OCI-LY1 (cell line): ENCODE results near the gene TGFB3.

Source experiments
- EZH2 ChIP-seq: fragments of 200-600 bp; sonication (generic), shearing (Covaris generic); IDR thresholded peaks from 2 replicates; pipeline ENCODE4 v1.8.0; 2017; ENCODE audit warnings: borderline replicate concordance, mixed run types, mild to moderate bottlenecking, antibody characterized with exemption, low read length, moderate library complexity, mixed read lengths
- TF ChIP-seq, protein P1 (sequence below): fragments of 200-600 bp; sonication (generic), shearing (Covaris generic); IDR thresholded peaks from 2 replicates; pipeline ENCODE4 v1.5.1; 2017; ENCODE audit warnings: mild to moderate bottlenecking, antibody characterized with exemption, low read length, moderate library complexity, mixed read lengths

DNA sequence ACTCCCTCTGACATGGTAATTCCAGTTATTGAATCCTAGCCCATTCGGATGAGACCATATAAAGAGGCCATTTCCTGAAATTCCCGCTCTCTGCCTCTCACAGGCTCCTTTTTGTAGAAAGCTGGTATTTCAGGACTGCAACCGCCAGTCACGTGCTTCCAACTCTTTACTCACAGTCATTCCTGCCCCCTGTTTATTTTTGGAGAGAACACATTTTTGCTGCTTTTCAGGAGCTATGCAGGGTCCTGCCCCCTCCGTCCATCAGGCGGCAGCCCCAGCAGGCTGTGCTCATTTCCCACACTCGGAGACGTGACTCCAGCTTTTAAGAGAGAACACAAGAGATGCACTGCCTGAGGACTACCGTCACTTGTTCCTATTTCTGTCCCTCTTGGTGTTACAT is 30.6 kb upstream of the TGFB3 start:
- TF ChIP-seq, protein P1, sequence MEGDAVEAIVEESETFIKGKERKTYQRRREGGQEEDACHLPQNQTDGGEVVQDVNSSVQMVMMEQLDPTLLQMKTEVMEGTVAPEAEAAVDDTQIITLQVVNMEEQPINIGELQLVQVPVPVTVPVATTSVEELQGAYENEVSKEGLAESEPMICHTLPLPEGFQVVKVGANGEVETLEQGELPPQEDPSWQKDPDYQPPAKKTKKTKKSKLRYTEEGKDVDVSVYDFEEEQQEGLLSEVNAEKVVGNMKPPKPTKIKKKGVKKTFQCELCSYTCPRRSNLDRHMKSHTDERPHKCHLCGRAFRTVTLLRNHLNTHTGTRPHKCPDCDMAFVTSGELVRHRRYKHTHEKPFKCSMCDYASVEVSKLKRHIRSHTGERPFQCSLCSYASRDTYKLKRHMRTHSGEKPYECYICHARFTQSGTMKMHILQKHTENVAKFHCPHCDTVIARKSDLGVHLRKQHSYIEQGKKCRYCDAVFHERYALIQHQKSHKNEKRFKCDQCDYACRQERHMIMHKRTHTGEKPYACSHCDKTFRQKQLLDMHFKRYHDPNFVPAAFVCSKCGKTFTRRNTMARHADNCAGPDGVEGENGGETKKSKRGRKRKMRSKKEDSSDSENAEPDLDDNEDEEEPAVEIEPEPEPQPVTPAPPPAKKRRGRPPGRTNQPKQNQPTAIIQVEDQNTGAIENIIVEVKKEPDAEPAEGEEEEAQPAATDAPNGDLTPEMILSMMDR = no peak
- no peak for TF ChIP-seq EZH2
